Osteoblast (primary cell): Measurements from ENCODE around the gene FIP1L1. TPM values are rescaled to one million over a fixed set of nuclear protein-coding genes. Genes with fewer than 3 reads are reported as not detected.
A peak's percentile ranks its signal among the peaks of the same experiment; 100 is the strongest.
"Not testable (repeated sequence)": the region's sequence is repeated elsewhere in the genome, so short reads cannot be mapped to it uniquely, and the experiment has no call there.

Experiments
- DNase-seq: peaks from one replicate; pipeline ENCODE4 v3.0.0; 2011; ENCODE audit warnings: low spot score, mixed read lengths; ENCODE audit not compliant: insufficient read length; ENCODE audit errors: missing footprints
- H2AFZ ChIP-seq: 2 replicates; pipeline ENCODE4 v1.6.0; 2011; ENCODE audit warnings: mild to moderate bottlenecking, low read length
- H3K27ac ChIP-seq: 2 replicates; pipeline ENCODE4 v1.5.1; 2011; ENCODE audit warnings: mild to moderate bottlenecking, low read depth, low read length, moderate library complexity
- H3K27me3 ChIP-seq: 2 replicates; pipeline ENCODE4 v1.6.0; 2012; ENCODE audit warnings: mild to moderate bottlenecking, control low read depth, inconsistent platforms, low read length, moderate library complexity; ENCODE audit not compliant: insufficient read depth
- H3K36me3 ChIP-seq: 2 replicates; pipeline ENCODE4 v1.5.1; 2011; ENCODE audit warnings: mild to moderate bottlenecking, low read length, control low read depth, moderate library complexity; ENCODE audit not compliant: insufficient read depth
- H3K4me1 ChIP-seq: 2 replicates; pipeline ENCODE4 v1.5.1; 2011; ENCODE audit warnings: mild to moderate bottlenecking, low read length, control low read depth, moderate library complexity; ENCODE audit not compliant: insufficient read depth
- H3K4me2 ChIP-seq: 2 replicates; pipeline ENCODE4 v1.6.0; 2011; ENCODE audit warnings: mild to moderate bottlenecking, low read length; ENCODE audit not compliant: insufficient read depth
- H3K4me3 ChIP-seq: fragments of 200-600 bp; sonication (generic); 3 replicates; pipeline ENCODE4 v1.5.1; 2012; ENCODE audit warnings: mild to moderate bottlenecking, low read length, inconsistent platforms; ENCODE audit not compliant: insufficient read depth
- H3K79me2 ChIP-seq: 2 replicates; pipeline ENCODE4 v1.6.0; 2012; ENCODE audit warnings: mild to moderate bottlenecking, low read length, control low read depth, inconsistent platforms; ENCODE audit not compliant: insufficient read depth
- H3K9me3 ChIP-seq: 2 replicates; pipeline ENCODE4 v1.5.1; 2011; ENCODE audit warnings: low read depth, low read length, control low read depth
- H4K20me1 ChIP-seq: 2 replicates; pipeline ENCODE4 v1.6.0; 2012; ENCODE audit warnings: mild to moderate bottlenecking, low read length, control low read depth; ENCODE audit not compliant: insufficient read depth
- CTCF ChIP-seq: IDR thresholded peaks from 2 replicates; pipeline ENCODE4 v1.5.1; 2011; ENCODE audit warnings: mild to moderate bottlenecking, low read depth, low read length, moderate library complexity; ENCODE audit errors: extremely low read depth
- total RNA-seq: library from RNA; depleted of rRNA; stranded (reverse); fragments of >200 nt; gene quantifications from 2 replicates; pipeline ENCODE4 v1.2.3, GENCODE V29; 2012

FIP1L1 gene, protein sequence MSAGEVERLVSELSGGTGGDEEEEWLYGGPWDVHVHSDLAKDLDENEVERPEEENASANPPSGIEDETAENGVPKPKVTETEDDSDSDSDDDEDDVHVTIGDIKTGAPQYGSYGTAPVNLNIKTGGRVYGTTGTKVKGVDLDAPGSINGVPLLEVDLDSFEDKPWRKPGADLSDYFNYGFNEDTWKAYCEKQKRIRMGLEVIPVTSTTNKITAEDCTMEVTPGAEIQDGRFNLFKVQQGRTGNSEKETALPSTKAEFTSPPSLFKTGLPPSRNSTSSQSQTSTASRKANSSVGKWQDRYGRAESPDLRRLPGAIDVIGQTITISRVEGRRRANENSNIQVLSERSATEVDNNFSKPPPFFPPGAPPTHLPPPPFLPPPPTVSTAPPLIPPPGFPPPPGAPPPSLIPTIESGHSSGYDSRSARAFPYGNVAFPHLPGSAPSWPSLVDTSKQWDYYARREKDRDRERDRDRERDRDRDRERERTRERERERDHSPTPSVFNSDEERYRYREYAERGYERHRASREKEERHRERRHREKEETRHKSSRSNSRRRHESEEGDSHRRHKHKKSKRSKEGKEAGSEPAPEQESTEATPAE
- 77.5 and 78.2 TPM in 2 replicates for total RNA-seq

DNA sequence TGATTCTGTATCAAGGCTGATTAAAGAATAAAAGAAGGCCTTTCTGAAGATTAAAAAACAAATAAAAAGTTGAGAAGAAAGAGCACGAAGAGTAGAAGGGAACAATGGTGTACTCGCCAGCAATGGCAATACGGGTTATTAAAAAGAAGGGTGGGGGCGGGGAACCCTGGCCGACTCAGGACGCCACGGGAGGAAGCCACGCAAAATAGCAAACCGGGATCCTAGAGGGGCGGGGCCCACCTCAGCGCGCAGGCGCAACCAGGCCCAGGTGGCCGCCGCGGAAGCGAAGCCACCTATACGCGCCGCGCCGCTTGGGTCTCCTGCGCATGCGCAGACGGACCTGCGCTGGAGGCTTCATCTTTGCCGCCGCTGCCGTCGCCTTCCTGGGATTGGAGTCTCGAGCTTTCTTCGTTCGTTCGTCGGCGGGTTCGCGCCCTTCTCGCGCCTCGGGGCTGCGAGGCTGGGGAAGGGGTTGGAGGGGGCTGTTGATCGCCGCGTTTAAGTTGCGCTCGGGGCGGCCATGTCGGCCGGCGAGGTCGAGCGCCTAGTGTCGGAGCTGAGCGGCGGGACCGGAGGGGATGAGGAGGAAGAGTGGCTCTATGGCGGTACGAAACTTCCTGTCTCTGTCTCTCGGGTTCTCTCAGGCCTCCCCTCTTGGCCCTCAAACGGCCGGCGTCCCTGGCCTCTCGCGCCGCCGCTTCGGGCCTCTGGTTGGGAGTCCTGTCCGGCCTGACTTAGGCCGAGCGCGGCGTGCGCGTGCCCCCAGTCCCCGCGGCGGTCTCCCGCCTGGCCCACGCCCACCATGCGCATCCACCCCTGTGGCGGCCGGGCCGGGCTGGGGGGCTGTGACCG is at the start of gene FIP1L1:
Gene FIP1L1, plus strand, starts transcription at position 323 of the 852 bp plus-strand sequence. Its CDS starts 198 bp downstream, at position 521.
- TF ChIP-seq CTCF, result no peak
- peak within 1 kb of the TSS; percentile 93 for H3K4me3 ChIP-seq
- peak; percentile 97 for DNase-seq
- peak within 1 kb of the TSS; percentile 81 for H3K27ac ChIP-seq
- H3K4me1 ChIP-seq, result peaks cover 20% of the 10 kb centered on the region
- no peaks in the 10 kb centered on the region for H3K27me3 ChIP-seq
- peak within 1 kb of the TSS; percentile 94 for H2AFZ ChIP-seq
- H3K9me3 ChIP-seq, result no peaks in the 10 kb centered on the region
- peaks cover 3% of the 10 kb centered on the region for H3K36me3 ChIP-seq
- H3K79me2 ChIP-seq, result peaks cover 57% of the 10 kb centered on the region
- peak within 1 kb of the TSS; percentile 79 for H3K4me2 ChIP-seq
- H4K20me1 ChIP-seq, result no peaks in the 10 kb centered on the region

- not testable (repeated sequence) for H3K4me2 ChIP-seq, H3K27ac ChIP-seq, H3K4me1 ChIP-seq, H2AFZ ChIP-seq, H3K36me3 ChIP-seq, H3K4me3 ChIP-seq, H3K9me3 ChIP-seq, DNase-seq, H3K27me3 ChIP-seq, H4K20me1 ChIP-seq
- H3K79me2 ChIP-seq, result peaks cover 22% of the 10 kb centered on the region
These were observed 42.5 kb upstream of the FIP1L1 start for GRCh38 chr4:53334916-53335315.

DNA sequence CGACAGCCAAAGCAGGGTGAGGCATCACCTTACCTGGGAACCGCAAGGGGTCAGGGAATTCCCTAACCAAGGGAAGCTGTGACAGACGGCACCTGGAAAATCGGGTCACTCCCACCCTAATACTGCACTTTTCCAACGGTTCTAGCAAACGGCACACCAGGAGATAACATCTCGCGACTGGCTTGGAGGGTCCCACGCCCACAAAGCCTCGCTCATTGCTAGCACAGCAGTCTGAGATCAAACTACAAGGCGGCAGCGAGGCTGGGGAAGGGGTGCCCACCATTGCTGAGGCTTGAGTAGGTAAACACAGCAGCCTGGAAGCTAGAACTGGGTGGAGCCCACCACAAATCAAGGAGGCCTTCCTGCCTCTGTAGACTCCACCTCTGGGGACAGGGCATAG is 37.3 kb upstream of the FIP1L1 start:
- not testable (repeated sequence) for H3K36me3 ChIP-seq, DNase-seq, H2AFZ ChIP-seq, H3K4me1 ChIP-seq, H3K27me3 ChIP-seq, H3K27ac ChIP-seq, H3K9me3 ChIP-seq, H4K20me1 ChIP-seq, H3K4me2 ChIP-seq, H3K4me3 ChIP-seq
- peaks cover 49% of the 10 kb centered on the region for H3K79me2 ChIP-seq

GRCh38 chr4:53346392-53346791 is 31.0 kb upstream of the FIP1L1 start:
- H3K9me3 ChIP-seq, DNase-seq, H3K4me2 ChIP-seq, H4K20me1 ChIP-seq, H3K4me3 ChIP-seq, H2AFZ ChIP-seq, H3K27me3 ChIP-seq: not testable (repeated sequence)
- peaks cover 37% of the 10 kb centered on the region for H3K79me2 ChIP-seq
- H3K4me1 ChIP-seq, result peaks cover 14% of the 10 kb centered on the region
- peak overlapping the region; percentile 29 for H3K27ac ChIP-seq
- peaks cover 11% of the 10 kb centered on the region for H3K36me3 ChIP-seq
